AML-193 (cell line): ENCODE measurements around the gene TSHZ1.
A peak's percentile ranks its signal among the peaks of the same experiment; 100 is the strongest.
"Not testable (repeated sequence)": the region's sequence is repeated elsewhere in the genome, so short reads cannot be mapped to it uniquely, and the experiment has no call there.

Experiments used
- DNase-seq, 2 experiments: peaks; one replicate each; lab custom pipeline; 2025; lab: John Stamatoyannopoulos, UW

TSHZ1 gene

DNA sequence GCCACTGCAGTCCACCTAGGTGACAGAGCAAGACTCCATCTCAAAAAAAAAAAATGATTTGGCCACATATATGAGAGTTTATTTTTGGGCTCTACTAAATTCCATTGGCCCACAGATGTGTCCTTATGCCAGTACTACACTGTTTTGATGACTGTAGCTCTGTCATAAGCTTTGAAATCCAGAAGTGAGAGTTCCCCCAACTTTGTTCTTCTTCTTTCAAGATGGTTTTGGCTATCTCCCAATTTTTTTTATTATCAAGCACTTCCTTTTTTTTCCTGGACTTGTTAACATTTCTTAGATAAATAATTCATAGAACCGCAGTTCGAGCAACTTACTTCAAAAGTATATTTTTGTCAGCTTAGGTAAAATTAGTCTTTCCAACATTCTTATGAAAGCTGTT is 96.9 kb downstream of the TSHZ1 start:
- peak; percentile 12 to 20 for DNase-seq

DNA sequence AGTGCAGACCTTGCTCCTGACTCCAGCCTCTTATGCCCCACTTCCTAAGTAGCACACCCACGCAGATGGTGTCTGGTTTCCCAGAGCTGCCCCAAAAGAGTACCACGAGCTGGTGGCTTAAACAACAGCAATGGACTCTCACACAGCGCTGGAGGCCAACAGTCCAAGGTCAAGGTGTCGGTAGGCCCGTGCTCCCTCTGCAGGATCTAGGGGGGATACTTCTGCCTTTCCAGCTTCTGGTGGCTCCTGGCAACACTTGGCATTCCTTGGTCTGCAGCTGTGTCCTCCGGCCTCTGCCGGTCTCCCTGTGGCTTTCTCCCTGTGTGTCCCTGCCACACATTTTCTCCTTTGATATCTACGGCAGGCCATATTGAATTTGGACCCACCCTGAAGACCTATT is 99.0 kb downstream of the TSHZ1 start:
- DNase-seq = no peak

DNA sequence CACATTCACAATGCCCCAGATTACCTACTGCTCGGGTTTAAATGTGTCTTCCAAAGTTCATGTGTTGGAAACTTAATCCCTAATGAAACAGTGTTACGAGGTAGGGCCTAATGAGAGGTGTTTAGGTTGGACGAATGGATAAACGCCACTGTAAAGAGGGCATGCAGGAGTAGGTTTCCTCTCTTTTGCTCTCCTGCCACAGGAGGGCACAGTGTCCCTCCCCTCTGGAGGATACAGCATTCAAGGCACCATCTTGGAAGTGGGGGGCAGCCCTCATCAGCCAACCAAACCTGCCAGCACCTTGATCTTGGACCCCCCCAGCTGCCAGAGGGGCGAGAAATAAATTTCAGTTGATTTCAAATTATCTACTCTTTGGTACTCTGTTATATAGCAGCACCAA is 103.5 kb downstream of the TSHZ1 start:
- DNase-seq = no peak

DNA sequence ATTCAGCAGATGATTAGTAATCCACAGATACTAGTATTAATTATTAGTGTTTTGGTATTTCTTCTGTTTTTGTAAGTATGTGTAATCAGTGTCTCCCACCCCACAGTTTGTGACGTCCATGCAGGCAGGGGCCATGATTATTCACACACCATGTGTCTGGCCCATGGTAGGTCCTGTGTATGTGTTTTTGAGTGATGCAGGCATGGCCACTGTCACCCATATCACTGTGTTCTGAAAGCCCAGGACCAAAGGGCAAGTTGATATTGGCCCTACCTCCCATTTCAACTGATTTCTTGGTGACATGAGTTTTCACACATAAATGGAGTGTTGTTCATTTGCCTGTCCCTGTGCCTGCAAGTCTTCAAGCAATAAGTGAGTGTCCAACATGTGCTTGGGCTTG is 104.0 kb downstream of the TSHZ1 start:
- no peak for DNase-seq

DNA sequence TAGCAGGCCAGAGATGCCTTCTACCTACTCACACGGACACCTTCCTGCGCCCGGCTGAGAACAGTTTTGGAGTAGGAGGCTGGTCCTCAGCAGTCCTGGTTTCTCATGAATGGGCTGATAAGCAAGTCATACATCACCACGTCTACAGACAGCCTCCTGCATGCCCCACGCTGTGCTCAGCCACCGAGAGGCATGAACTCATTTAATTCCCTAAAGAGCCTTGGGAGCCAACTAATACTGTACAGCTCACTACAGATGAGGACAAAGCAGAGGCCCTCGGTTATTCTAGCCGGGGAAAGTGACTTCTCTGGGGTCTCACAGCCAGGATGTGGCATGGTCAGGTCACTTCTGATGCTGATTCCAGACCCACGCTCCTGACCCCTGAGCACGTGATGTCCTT is 105.6 kb downstream of the TSHZ1 start:
- no peak for DNase-seq

DNA sequence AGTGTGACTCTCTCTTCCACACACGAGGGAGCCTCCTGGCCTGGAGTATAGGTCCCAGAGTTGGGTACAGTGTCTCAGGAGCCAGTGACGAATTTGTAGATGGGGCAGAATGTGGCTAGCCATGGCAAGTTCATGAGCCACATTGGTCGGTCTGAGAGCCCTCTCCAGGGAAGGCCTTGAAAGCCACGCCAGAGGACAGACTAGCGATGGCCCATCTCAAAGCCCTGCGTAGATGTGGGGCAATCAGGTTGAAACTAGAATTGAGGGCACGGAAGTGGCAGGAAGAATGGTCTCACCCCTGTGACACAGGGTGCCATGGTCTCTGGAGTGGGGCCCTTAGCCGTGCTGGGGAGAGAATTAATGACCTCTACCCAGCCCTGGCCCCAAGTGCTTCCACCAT is 106.2 kb downstream of the TSHZ1 start:
- no peak for DNase-seq

DNA sequence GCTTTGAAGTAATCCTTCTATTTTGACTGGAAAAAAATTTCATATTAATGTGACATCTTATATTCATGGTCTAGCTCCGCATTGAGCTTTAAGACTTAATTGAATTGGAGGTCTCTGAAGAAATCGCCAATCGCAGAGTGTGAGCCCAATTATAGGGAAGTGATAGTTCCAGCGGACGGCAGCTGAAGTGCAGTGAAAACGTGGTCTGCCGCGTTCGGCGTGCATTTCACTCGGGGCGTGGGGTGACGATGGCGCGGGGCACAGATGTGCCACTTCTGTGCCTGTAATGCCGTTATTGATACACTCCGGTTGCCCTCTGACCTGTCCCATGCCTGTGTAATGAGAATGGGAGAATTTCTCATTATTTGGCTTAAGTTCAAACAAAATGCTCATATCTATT is 106.7 kb downstream of the TSHZ1 start:
- DNase-seq = no peak

DNA sequence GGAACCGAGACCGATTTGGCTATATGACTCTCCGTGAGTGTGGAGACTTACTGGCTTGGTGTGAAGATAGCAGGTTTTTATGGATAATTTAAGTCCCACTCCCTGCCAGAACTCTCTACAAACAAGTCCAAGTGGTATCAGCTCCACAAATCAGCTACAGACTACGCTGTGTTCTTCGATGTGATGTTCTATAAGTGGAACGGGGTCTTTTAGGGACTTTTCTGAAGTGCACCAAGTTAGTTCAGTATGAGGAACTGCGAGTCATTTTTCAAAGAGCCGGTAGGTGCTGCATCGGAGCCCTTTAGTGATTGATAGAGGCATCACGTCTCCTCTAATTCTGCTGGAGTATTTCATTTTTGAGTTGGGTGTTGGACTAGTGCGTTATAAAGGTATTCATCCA is 107.1 kb downstream of the TSHZ1 start:
- no peak for DNase-seq

DNA sequence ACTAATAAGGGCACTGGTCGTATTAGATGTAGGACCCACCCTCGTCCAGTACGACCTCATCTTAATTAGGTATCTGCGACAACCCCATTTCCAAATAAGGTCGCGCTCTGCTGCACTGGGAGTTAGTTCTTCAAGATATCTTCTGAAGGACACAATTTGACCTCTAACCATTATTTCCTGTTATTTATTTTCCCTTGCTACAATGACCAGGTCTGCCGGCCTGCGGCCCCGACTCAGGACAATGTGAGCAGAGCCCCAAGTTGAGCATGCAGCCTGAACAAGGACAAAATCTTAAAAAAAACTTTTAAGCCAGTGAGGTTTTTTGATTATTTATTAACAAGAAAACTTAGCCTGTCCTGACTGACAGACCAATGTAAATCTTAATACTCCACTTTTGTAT is 109.3 kb downstream of the TSHZ1 start:
- DNase-seq = no peak

DNA sequence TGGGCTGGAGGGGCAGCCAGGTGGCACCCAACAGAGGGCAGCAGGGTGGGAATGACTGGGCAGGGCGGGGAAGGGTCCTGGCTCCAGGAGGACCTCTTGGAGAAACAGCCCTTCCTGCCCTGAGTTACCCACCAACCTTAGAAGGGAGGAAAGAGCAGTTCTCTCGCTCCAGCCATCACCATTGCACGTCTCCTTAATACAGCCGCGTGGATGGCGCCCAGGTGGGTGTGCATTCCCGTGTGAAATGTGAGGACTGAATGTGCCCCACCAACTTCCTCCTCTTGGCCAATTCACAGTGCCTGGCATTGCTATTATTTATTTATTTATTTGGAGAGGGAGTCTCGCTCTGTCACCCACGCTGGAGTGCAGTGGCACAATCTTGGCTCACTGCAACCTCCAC is 109.9 kb downstream of the TSHZ1 start:
- no peak for DNase-seq

DNA sequence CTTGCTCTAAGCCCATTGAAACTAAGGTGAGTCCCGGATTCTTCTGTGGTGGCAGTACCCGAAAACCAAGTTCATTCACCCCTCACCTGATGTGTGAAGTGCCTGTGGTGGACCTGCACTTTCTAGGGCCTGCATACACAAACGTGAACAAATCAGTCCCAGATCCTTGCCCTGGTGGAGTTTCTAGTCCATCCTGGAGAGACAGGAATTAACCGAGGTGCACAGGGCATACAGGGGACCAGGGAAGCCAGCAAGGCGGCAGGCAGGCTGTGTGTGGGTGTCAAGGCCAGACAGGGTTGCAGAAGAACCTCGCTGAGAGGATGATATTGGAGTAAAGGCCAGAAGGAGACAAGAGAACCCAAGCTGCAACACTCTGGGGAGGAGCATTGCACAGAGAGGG is 110.8 kb downstream of the TSHZ1 start:
- no peak for DNase-seq

DNA sequence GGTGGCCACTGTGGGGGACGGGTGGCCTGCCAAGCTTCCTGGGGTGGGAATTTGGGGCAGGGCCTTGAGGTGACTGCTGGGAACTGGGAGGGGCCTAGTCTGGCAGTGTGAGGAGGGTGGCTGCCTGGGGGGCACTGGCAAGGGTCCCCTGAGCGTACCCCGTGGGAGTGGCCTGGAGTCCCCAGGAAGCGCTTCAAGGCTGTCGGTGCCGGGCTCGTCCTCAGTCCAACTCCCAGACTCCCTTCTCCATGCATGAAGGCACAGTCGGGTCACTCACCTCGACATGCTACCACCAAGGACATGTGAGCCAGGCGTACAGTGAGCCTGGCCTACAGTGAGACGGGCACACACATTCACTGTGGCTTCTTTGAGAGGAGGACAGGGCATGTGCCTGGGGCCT is 111.6 kb downstream of the TSHZ1 start:
- DNase-seq = no peak

DNA sequence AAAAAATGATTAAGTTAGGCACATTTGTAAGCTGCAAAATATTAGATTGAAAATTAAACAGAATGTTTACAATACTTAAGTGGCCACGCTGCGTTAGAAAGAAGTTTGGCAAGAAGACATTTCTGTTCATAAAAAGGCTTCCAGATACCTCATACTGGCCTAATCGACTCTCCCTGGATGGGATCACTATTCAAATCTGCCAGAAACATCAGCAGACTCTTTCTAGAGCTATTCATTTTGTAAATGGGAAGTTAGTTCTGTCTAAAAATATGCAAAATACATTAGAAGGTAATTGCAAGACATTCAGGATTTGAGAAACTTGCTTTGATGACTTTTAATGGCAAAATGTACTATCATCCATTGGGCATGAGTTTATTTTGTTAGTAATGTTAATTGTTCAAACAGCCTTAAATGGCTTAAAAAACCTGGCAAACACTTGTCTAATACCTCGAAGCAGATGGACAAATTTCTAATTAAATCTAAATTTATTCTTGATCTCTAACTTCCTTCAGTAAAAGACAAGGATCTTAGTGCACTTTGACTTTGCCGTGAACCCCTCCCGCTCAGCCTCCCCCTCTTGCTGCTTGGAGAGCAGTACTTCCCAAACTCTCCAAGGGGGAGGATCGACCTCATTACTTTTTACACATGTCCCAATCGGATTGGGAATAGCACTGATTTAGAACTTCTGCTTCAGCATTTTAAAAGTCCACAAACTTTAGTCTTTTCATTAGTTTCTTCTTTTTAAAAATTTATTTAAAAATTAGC is 113.4 kb downstream of the TSHZ1 start:
- DNase-seq = no peak

DNA sequence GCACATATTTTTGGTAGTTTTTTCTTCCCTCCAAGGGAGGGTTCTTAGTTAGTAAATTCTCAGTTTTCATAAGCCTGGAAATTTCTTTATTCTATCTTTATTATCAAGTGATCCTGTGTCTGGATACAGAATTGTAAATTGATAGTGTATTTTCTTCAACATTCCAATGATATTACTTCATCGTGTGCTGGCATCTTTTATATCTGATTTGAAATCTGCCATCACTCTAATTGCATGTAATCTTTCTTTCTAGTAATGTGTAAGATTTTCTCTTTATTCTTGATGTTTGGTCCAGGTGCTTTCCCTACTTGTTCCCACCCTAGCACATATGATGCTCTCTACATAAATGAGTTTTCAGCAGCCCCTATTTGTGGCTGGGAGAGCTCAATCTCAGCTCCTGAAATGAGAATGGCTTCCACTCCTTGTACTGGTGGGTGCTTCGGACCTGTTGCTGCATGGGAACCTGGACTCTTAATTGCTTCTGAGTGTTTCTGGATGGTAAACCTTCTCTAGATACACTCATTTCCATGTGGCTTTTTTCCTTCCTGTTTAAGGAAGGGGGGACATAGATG is 114.2 kb downstream of the TSHZ1 start:
- DNase-seq = no peak

DNA sequence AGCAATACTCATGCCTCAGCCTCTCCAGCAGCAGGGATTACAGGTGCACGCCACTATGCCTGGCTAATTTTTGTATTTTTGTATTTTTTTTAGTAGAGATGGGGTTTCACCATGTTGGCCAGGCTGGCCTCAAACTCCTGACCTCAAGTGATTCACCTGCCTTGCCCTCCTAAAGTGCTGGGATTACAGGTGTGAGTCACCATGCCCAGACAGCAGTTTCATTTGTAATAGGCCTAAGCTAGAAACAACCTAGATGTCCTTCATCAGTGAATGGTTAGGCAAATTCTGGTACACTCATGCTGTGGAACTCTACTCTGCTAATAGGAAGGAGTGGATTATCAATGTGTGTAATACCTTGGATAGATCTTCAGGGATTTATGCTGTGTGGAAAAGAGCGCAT is 119.2 kb downstream of the TSHZ1 start:
- not testable (repeated sequence) for DNase-seq

DNA sequence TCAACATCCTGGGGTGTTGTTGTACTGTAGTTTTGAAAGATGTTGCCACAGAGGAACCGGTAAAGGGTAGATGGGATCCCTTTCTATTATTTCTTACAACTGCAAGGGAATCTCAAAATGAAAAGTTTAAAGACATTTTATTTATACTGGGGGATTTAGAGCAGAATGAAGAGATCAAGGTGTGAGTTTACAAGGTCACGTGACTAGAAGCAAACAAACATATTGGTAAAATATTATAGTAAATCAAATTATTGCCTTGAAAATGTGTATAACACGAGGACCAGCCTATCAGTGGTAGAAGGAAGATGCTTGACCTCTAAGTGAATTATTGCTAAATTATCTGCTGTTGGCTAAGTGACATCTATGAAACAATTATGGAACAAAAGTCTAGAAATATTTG is 119.7 kb downstream of the TSHZ1 start:
- no peak for DNase-seq

DNA sequence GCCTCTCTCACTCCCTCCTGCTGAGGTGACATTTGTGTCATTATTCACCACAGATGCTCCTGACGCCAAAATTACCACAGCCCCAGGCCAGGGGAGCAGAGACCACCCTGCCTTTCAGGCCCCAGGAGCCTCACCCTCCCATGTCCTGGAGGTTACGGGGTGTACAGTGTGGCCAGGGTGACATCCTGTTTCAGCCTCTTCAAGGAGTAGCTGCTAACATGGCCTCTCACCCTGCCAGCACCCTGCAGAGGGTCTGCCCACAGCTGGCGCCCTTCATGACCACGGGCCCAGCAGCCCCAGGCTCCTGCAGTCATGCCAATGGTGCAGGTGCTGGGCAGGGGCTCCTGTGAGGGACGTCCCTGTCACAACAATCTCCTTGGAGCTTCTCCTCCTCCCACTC is 124.3 kb downstream of the TSHZ1 start:
- DNase-seq = no peak

DNA sequence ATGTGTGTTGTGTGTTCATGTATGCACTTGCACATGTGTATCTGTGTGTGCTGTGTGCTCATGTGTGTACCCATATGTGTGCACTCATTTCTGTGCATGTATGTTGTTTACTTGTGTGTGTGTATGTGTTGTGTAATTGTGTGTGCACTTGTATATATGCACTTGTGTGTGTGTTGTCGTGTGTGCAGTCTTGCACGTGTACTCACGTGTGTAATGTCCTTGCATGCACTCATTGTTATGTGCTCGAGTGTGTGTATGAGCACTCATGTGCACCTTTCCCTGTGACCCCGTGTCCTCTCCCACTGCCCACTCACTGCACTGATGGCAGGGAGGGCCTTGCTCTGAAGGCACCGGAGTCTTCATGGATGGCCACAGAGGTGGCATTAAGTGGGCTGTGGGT is 124.9 kb downstream of the TSHZ1 start:
- DNase-seq = no peak

DNA sequence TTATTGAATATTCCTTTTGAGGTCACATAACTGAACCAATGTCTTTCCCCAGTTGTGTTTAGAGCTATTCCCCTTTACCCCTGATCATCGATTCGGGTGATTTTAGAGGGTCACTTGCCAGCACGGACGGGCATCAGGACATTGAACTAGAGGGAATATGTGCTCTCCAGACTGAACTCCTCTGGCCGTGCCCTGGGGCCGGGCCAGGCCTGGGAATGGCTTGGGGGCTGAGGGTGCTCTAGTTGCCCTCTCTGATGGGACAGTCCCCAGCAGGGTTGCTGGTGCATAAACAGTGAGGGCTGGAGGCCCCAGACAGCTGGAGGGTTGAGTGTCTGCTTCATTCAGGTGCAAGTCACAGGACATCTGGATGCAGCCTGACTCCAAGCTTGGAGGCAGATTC is 126.2 kb downstream of the TSHZ1 start:
- DNase-seq = no peak

DNA sequence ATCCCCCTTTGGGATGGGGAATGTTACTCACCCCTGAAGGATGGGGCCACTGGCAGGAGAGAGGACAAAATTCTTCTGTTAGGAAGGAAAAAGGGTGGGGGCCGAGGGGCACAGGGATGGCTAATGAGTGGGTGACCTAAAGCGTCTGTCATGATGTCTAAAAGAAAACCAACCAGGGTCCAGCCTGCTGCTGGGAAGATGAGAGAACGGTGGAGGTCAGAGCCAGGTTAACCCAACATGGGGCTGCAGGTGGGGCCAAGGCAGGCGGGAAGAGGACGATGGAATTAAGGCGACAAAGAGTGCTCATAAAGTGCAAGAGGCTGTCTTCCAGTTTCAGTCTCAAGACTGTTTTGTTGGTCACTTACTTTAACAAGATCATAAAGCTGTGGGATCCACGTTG is 126.8 kb downstream of the TSHZ1 start:
- DNase-seq = no peak

DNA sequence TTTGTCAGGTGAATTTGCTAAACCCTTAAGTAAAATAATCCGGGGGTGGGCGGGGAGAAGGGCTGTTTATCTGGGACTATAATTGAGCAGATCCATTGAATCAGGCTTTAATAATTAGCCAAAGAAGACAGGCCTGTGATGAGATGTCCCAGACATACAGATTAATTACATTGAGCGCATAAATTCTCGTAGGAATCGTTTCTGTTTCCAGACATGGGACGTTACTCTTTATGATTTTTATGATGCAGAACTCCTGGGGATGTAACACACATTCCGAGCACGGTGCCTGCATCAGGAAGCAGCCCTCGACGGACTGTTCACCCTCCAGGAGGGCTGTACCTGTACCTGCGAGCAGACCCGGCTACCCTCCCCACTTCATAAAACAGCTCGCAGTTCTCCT is 128.0 kb downstream of the TSHZ1 start:
- no peak for DNase-seq
